ENCODE results near the gene KCNIP4.
"Not testable (repeated sequence)": the region's sequence is repeated elsewhere in the genome, so short reads cannot be mapped to it uniquely, and the experiment has no call there.

The KCNIP4 gene

GRCh38 chr4:20859097-20859781, 1089.3 kb downstream of the KCNIP4 start:
- DNase-seq (ENCODE audit: low read depth in 3 of 3): no peak

GRCh38 chr4:20857081-20857480, 1091.5 kb downstream of the KCNIP4 start:
- DNase-seq (ENCODE audit: low read depth in 3 of 3): no peak

- DNase-seq (ENCODE audit: low read depth in 3 of 3): no peak
Observed at GRCh38 chr4:20847124-20847747, 1101.3 kb downstream of the KCNIP4 start.

- no peak for DNase-seq (ENCODE audit: low read depth in 3 of 3)
Observed at GRCh38 chr4:20844311-20844710, 1104.3 kb downstream of the KCNIP4 start.

- no peak for DNase-seq (ENCODE audit: low read depth in 3 of 3)
Observed at GRCh38 chr4:20840648-20841190, 1107.9 kb downstream of the KCNIP4 start.

- no peak for DNase-seq (ENCODE audit: low read depth in 3 of 3)
Observed at GRCh38 chr4:20839957-20840356, 1108.6 kb downstream of the KCNIP4 start.

- no peak for DNase-seq (ENCODE audit: low read depth in 3 of 3)
Observed at GRCh38 chr4:20838476-20838875, 1110.1 kb downstream of the KCNIP4 start.

- DNase-seq (ENCODE audit: low read depth in 3 of 3): no peak
Observed at GRCh38 chr4:20832826-20833225, 1115.7 kb downstream of the KCNIP4 start.

GRCh38 chr4:20831746-20832145, 1116.8 kb downstream of the KCNIP4 start:
- no peak for DNase-seq (ENCODE audit: low read depth in 3 of 3)

- no peak for DNase-seq (ENCODE audit: low read depth in 3 of 3)
Observed at GRCh38 chr4:20829617-20830357, 1118.8 kb downstream of the KCNIP4 start.

GRCh38 chr4:20825505-20825904, 1123.1 kb downstream of the KCNIP4 start:
- DNase-seq (ENCODE audit: low read depth in 3 of 3): no peak

GRCh38 chr4:20816287-20816686, 1132.3 kb downstream of the KCNIP4 start:
- no peak for DNase-seq (ENCODE audit: low read depth in 3 of 3)

GRCh38 chr4:20813700-20814099, 1134.9 kb downstream of the KCNIP4 start:
- no peak for DNase-seq (ENCODE audit: low read depth in 3 of 3)

- no peak for DNase-seq (ENCODE audit: low read depth in 3 of 3)
Observed at GRCh38 chr4:20809812-20810211, 1138.8 kb downstream of the KCNIP4 start.

- DNase-seq (ENCODE audit: low read depth in 3 of 3): no peak
Observed at GRCh38 chr4:20805716-20806115, 1142.9 kb downstream of the KCNIP4 start.

GRCh38 chr4:20787940-20788665, 1160.5 kb downstream of the KCNIP4 start:
- DNase-seq (ENCODE audit: low read depth in 3 of 3): no peak

- DNase-seq (ENCODE audit: low read depth in 3 of 3): not testable (repeated sequence)
Observed at GRCh38 chr4:20783134-20783533, 1165.4 kb downstream of the KCNIP4 start.

GRCh38 chr4:20778896-20779295, 1169.7 kb downstream of the KCNIP4 start:
- no peak for DNase-seq (ENCODE audit: low read depth in 3 of 3)

- DNase-seq (ENCODE audit: low read depth in 3 of 3): no peak
Observed at GRCh38 chr4:20773144-20773997, 1175.2 kb downstream of the KCNIP4 start.

GRCh38 chr4:20764366-20764992, 1184.1 kb downstream of the KCNIP4 start:
- no peak for DNase-seq (ENCODE audit: low read depth in 3 of 3)

- DNase-seq (ENCODE audit: low read depth in 3 of 3): no peak
Observed at GRCh38 chr4:20761826-20762225, 1186.7 kb downstream of the KCNIP4 start.

Measured in stimulated activated CD4-positive, alpha-beta T cell treated with anti-CD3 and anti-CD28 coated beads, TNF-alpha, amount 100 ng/mL, for 4 hours (primary cell).